Stimulated activated CD8-positive, alpha-beta memory T cell treated with anti-CD3 and anti-CD28 coated beads, Interleukin-7, amount 100 ng/mL, for 1 hour (primary cell): ENCODE data around the gene GAPDHS.

ENCODE experiments used
- DNase-seq, 2 donors: peaks; one replicate each; pipeline ENCODE4 v3.0.0-alpha.2; 2020; ENCODE audit warnings: low read depth in 2 of 2

The GAPDHS gene

GRCh38 chr19:35533201-35533821 is at the start of gene GAPDHS:
Gene GAPDHS, plus strand, starts transcription at chr19:35533456. Its CDS starts 72 bp downstream, at chr19:35533528.
- DNase-seq = no peak

DNA sequence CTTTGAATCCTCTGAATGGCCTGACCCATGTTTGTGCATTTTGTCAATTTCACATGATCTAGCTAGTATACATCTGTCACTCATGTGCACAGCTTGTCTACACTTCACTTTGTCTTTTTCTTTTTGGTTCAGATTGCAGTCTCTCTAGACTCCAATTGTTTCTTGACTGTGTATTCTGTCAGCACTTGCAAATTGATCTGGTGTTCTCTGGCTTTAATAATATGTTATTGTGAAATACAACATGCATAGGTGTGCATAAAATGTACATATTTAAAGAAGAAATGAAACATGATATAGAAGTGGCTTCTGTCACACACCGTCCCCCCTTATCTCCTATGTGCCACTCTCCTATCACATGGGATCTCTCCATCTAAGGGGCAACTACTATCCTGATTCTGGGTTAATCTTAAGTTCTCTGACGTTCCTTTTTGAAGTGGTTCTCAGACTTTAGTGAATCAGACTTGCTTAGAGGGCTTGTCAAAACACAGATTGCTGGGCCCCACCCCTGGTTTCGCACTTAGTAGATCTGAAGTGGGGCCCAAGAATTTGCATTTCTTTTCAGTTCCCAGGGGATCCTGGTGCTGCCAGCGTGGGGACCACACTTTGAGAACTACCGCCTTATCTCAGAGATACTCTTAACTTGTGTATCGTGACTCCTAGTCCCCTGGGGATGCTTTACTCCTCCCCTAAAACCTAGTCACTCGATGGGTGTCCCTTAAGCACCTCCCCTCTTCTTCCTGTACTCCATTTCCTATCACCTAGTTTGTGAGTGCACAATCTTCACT is 48.8 kb upstream of the GAPDHS start:
- no peak for DNase-seq

DNA sequence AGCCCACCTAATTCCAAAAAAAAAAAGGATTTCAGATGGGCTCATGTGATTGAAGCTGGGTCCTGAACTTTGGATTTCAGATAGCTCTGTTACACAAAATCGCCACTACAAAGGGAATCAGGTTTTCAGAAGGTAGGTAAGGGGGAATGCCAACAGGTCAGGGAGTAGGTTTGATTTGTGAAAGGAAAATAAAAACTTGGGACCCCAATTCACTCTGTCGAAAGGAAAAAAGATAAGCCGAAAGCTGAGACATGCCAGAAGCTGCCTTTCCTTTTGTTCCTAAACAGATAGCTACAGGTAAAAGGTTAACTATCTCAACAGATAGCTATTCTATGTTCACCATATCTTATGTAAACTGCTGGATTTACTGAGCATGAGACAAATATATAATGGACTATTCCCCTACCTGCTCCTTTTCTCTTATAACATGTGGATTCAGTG is 47.0 kb upstream of the GAPDHS start:
- no peak for DNase-seq

GRCh38 chr19:35487656-35488182 is 45.5 kb upstream of the GAPDHS start:
- no peak for DNase-seq

DNA sequence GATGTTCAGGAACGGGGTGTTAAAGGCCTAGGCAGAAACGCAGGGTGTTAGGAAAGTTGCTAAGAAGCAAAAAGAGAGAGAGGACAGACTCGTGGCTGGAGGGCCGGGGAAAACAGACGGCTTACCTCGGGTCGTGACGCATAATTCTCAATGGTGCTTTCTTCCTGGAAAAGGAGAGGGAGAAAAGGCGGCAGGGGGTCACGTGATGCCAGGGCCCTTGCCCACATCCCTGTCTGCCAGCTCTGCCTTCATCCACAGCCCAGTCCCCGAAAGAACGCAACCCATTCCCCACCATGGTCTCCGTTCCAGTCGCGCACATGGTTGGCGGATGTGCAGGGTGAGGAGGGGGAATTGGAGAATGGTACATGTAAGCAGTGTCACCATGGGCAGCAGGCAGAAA is 44.6 kb upstream of the GAPDHS start:
- no peak for DNase-seq

DNA sequence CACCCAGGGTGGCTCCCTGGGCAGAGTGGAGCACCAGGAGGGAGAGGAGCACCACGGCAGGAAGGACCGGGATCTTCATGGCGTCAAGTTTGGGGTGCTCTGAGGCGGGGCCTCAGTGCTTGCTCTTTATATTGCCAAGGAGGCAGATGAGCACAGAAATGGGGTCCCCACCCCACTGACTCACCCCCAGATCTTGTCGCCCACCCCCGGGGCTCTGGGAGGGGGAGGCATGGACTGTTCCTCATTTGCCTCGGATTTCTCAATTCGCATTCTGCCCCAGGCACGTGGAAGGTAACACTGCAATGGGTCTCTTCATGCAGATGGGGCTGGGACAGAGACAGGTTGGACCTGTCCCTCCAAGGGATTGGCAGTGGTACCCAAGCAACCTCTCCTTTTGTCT is 42.9 kb upstream of the GAPDHS start, which contains the start of gene KRTDAP:
Gene KRTDAP (minus strand): TSS at position 101 of the 400 bp plus-strand sequence. CDS start 22 bp downstream, at position 79.
- no peak for DNase-seq

DNA sequence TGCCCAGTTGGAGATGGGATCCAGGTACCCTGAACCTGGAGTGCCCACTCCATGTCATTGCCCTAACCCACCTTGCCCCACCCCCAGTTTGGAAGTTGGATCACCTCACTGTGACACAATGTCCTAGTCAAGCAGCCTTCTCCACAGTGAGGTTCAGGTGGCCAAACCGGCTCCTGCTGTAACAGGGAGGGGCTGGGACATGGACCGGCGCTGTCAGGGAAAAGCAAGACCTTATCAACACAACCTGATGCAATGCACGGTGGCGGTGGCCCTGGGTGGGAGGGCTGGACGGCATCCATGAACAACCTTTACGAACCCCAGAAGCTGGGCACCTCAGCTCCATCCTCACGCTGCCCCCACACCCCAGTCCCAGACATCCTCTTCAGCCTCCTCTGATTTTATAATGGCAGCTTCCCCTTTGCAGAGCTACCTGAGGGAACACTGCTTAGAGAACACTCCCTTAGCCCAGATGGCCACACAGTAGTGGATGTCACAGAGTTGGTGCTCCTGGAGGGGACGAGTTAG is 41.4 kb upstream of the GAPDHS start:
- no peak for DNase-seq

- DNase-seq = no peak
Observed at GRCh38 chr19:35493971-35494370, 39.3 kb upstream of the GAPDHS start.

- DNase-seq = peak; percentile 37 to 38
Observed at GRCh38 chr19:35495107-35496064, 37.9 kb upstream of the GAPDHS start.

DNA sequence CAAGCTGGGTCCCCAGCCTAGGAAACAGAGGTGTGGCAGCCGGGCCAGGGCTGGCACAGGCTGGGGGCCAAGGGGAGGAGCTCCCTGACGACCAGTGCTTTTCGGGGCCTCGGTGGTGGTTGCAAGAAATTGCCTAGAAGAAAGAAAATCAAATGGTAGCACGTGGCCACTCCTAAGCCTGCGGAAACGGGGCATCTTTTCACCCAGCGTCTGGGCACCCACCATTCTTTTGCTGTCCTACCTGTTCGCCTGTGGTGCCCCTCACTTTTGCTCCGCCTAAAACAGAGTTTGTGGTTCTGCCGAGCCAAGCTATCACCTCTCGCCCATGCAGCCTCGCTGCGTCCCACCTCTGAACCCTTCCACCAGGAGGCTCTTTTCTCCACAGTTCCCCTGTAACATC is 35.9 kb upstream of the GAPDHS start:
- no peak for DNase-seq

- DNase-seq = no peak
Observed at GRCh38 chr19:35498220-35498619, 35.0 kb upstream of the GAPDHS start.

DNA sequence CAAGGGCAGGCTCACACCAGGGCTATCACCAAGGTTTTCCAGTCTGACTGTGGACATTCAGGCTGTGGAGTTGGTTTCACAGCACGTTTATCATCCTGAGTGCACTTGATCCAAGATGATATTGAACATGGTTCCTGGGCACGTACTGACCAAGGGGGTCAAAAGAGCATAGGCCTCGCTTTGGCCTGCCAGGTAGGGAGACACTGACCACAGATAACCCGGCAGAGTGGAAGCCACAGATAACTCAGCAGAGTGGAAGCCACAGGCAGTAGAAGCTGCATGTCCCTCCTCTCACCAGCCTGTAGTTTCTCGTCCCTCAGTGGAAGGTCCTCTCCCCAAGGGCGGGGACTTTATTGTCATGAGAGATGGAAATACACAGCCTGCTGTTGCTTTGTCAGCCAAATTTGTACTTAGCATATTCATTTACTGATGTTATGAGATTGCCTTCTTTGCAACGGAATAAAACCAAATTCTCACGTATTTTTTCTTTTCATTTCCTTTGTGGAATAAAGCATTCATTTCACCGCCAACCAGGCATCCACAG is 34.2 kb upstream of the GAPDHS start:
- no peak for DNase-seq

GRCh38 chr19:35500611-35501010 is 32.6 kb upstream of the GAPDHS start:
- DNase-seq = no peak

- DNase-seq = no peak
Observed at GRCh38 chr19:35501684-35502083, 31.6 kb upstream of the GAPDHS start.

- no peak for DNase-seq
Observed at GRCh38 chr19:35502751-35503150, 30.5 kb upstream of the GAPDHS start.

DNA sequence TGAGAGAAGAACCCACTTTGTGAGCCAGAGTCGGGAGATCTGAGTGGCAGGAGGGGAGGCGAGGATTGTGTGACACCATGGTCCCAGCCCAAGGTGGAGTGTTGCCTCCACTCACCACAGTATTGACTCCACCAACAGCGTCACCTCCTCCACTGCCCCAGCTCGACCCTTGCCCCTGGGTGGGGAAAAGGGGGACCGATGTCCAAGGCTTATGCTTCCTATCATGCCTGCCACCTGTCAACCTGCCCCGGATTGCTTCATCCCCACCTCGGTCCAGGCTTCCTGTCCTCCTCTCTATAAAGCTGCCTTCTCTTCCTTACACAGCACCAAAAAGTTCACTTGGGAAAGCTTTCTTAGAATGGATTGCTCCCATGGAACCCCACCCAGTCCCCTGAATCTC is 27.2 kb upstream of the GAPDHS start:
- DNase-seq = no peak

DNA sequence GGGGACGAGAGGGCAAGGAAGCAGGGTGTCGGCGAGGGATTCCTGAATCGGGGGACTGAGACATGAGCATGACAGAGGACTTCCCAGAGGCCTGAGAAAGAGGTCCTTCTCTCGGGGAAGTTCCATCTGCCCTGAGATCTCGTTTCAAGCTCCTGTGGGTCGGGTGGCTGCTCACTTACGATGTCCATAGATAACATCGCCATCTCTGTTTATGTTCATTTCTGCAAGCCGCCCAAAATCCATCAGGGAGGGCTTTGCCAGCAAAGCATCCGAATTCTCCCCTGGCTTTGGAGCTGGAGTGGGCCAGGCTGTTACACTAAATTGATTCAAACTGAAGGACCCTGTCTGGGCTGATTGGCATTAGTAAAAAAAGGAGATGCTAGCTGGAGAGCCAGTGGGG is 25.7 kb upstream of the GAPDHS start:
- DNase-seq = no peak

DNA sequence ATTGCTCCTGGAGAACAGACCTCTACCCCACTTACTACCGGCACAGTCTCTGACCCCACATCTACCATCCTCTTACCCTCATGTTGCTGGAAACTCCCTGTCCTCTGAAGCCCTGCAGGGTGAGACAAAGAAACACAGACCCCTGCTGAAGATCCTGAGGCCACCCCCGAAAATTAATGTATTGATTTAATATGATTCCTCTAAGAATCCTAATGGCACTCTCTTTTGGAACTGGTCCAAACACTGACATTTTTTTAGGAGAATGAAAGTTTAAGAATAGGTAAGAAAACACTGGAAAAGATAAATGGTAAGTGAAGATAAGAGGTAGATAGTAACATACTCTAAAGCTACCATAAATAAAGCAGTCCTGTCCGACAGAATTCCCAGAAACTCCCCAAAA is 25.1 kb upstream of the GAPDHS start:
- no peak for DNase-seq

DNA sequence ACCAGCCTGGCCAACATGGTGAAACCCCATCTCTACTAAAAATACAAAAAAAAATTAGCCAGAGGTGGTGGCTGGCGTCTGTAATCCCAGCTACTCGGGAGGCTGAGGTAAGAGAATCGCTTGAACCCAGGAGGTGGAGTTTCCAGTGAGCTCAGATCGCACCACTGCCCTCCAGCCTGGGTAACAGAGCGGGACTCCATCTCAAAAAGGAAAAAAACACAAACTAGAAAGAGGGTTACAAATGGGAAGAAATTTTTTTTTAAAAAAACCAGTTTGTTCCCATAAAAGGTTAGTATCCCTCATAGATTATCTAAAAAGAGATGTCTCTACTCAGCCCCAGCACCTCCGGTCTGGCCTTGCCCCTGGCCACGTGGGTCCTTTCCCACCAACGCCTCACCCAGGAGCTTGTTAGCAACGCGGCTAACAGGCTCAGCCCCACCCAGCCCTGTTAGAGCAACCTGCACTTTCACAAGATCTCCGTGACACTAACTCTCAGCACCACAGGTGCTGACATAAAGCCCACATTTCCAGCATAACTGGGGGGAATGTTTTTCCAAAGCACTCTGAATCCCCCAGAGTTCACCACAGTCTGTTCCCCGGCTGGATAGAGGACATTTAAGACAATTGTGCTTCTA is 24.1 kb upstream of the GAPDHS start:
- DNase-seq = no peak

- DNase-seq = peak; percentile 47 to 65
Observed at GRCh38 chr19:35509861-35510625, 23.2 kb upstream of the GAPDHS start.
